HG02840 (cell line): Measurements from ENCODE around the gene ZNF492.
"Not testable (repeated sequence)": the region's sequence is repeated elsewhere in the genome, so short reads cannot be mapped to it uniquely, and the experiment has no call there.

Experiments used
- ATAC-seq: cut with Tn5 transposase; IDR thresholded peaks from one replicate; pipeline ENCODE4 v1.9.1; 2021; ENCODE audit warnings: mild to moderate bottlenecking, moderate library complexity, moderate number of reproducible peaks; ENCODE audit not compliant: unreplicated experiment, low FRiP score

The ZNF492 gene

DNA sequence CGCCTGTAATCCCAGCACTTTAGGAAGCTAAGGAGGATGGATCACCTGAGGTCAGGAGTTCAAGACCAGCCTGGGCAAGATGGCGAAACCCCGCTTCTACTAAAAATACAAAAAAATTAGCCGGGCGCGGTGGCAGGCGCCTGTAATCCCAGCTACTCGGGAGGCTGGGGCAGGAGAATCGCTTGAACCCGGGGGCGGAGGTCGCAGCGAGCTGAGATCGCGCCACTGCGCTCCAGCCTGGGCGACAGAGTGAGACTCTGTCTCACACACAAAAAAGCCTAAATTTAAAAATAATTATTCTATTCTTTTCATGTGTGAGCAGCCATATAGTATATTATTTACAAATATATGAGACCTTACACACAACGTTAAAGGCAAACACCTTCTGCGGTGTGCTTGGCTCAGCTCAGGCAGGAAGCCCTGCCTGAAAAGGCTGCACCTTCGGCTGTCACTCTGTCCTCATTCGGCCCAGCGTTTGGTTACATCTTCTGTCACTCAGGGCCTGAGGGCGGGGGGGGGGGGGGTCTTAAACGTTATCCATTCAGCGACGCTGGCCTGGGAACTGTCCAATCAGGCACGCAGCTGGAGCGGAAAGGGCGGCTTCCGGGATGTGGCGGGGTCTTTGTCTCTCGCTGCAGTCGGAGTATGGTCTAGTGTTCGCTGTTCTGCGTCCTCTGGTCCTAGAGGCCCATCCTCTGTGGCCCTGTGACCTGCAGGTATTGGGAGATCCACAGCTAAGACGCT is at the start of gene ZNF492:
Gene ZNF492 (plus strand): TSS at position 619 of the 744 bp plus-strand sequence. CDS start 19,076 bp downstream, outside the sequence.
- not testable (repeated sequence) for ATAC-seq

DNA sequence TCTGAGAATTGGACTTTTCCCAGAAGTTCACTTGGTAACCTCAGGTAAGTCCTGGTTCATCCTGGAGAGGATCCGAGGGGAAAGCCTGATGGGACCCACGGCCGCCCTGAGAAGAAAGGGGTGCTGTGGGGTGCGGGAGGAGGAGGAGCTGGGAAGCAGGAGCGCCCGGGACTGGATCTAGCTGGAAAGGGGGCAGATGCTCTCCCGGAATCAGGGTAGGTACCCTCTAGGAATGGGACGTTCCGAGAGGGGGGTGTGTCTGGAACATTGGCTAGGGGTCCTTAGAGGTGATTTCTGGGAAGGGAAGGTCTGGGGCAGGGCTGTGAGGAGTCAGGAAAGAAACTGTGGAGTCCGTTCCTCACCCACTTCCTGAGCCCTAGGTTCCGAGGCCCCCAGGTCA is 38.7 kb upstream of the ZNF492 start:
- no peak for ATAC-seq

DNA sequence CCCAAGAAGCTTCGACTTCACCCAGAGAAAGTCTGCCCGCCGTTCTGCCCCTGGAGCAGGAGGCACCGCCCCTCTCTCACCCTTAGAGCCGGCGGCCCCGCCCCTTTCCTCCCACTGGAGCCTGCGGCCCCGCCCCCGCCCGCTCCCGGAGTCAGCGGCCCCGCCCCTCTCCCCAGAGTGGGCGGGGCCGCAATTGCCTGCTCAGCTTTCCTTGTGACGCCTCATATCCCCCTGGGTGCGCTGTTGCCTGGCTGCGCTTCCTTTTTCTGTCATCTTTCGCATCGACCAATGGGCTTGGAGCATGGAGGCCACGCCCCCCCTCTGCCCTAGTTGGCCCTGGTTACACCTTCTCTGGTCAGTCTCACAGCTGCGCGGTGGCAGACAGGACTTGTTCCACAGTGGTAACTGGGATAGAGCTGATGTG is 38.2 kb upstream of the ZNF492 start:
- no peak for ATAC-seq

DNA sequence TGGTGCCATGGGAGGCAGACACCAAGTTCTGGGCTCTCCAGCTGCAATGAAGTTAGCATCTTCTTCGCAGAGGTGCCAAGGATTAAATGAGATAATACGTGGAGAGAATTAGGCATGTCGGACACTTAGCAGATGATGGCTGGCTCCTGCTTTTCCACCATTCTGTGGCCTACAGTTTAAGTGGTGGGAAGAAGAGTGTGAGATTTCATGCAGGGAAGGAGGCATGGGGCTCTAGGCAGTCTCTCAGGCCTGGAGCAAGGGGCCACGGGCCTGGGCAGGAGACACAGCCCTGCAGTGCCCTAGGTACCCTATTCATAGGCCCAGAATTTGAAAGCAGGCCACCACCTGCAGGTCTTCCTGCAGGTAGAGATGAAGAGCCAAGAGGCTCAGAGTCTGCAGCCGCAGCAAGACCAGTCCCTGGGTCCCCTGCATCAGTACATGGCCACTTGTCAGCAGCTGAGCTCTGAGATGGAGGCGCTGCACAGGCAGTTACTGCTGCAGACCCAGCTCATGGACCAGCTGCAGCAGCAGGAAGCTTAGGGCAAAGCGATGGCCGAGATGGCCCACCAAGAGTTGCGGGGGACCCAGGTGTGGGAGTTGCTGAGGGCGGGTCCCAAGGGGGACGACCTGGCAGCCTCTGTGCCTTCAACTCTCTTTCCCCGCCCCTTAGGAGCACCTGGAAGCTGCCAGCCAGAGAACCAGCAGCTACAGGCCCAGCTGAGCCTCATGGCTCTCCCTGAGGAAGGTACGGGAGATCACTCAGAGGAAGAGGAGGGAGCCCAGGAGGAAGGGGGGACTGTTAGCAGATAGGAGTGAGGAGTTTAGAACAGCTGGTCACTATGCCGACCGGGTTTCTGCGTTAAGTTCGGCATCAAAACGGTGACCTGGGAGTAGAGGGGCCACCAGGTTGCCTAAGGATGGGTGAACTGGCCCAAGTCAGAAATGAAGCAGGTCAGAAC is 33.2 kb upstream of the ZNF492 start:
- no peak for ATAC-seq

DNA sequence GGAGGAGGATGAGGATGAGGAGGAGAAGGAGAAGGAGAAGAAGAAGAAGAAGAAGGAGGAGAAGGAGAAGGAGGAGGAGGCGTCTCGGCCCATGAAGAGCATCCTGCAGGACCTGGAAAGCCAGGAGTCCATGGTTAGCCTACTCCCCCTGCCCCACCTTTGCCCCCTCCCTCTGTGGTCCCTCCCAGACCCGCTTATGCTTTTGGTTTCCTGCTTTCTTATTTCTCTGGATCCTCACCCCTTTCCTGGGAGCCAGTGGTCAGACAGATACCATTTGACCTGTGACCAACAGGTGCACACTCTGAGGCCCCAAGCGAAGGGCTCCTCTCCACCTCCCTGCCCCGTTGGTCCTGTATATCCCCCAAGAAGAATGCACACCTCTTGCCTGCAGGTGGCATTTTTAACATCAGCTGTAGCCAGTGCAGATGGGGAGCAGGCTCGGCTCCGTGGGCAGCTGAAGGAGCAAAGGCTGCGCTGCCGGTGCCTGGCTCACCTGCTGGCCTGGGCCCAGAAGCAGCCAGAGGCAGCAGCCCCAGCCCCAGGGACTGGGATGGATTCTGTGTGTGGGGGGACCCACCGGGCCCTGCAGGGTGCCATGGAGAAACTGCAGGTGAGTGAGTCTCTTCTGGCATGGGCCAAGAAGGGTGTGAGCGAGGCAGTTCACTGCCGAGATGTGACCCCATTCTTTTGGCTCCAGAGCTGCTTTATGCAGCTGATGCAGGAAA is 32.1 kb upstream of the ZNF492 start:
- ATAC-seq = no peak

DNA sequence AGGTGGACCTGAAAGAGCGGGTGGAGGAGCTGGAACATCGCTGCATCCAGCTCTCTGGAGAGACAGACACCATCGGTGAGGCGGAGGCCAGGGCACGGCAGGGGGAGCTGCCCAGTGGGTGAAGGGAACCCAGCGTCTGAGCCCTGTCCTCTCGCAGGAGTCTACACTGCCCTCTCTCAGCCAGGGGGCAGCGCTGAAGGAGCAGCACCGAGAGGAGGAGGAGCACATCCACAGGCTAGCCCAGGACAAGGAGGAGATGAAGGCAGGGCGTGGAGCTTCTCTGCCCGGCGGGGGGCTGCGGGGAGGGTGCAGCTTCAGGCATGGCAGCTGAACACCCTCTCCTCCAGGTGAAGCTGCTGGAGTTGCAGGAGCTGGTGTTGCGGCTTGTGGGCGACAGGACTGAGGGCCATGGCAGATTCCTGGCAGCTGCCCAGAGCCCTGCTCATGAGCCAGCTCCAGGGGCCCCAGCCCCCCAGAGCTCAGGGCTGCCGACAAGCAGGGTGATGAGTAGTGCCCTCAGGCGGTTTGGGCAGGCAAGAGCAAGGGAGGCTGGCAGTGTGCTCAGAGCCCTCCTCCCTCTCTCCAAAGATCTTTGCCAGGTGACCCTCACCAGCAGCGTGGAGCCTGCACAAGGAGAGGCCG is 31.4 kb upstream of the ZNF492 start:
- no peak for ATAC-seq

DNA sequence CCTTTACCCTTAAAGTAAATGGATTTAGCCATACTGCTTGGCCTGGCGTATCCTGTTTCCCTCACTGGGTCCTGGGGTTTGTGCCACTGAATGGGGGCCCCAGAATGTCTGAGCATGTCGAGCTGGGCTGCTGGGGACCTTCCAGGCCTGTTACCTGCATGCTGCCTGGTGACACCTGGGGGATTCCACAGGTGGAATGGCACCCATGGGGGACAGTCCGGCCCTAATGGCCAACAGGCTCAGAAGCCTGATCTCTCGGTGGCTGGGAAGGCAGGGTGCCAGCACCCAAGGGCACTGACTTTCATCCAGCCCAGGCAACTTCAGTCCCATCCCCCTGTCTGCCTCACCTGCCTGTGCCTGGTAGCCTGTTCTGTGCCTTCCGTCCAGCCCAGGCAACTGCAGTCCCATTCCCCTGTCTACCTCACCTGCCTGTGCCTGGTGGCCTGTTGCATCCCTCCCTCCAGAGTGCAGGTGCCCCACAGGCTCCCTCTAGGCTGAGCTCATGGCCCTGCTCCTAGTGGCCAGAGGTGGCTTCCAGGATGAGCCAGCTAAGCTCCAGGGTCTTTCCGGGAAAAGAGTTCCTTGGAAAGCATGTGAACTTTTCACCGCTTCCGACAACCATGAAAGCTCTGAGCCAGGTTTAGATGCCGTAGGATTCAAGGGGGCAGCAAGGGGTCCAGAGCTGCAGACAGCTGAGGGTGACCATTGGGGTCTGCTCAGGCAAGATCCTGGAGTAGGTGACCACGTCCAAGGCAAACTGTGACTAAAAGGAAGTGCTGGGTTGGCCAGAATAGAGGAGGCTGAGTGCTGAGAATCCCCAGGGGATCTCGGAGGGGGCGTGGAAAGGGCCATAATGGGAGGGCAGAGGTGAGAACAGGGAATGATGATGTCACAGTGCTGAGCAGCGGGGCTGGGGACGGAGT is 30.3 kb upstream of the ZNF492 start:
- ATAC-seq = no peak

DNA sequence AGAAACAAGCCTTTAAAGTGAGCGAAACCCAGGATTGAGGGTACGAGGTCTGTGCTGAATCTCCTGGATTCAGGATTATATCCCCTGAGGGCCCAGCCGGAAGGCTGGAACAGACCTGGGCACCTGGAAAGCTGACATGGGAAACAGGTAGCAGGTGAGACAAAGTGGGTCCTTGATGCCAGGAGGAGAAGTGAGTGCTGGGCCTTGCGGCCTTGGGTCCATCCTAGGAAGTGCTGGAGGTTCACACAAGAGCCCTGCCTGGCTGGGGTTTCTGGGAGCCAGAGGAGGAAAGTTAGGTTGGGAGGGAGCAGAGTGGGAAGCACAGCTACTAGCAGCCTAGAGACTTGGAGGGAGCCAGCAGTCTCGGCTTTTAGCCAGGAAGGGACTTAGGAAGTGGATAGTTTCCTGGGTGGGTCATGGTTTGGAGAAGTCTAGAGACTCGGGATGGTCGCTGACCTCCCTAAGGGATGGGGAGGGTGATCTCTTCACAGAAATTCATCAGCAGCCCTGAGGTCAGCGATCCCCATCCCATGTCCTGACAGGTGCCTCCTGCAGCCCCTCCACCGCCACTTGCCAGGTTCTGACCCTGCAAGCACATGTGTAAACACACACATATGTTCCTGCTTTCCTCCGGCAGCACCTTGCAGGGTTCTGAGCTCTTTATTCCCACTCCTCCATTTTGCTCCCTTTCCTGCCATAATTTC is 29.4 kb upstream of the ZNF492 start:
- no peak for ATAC-seq

DNA sequence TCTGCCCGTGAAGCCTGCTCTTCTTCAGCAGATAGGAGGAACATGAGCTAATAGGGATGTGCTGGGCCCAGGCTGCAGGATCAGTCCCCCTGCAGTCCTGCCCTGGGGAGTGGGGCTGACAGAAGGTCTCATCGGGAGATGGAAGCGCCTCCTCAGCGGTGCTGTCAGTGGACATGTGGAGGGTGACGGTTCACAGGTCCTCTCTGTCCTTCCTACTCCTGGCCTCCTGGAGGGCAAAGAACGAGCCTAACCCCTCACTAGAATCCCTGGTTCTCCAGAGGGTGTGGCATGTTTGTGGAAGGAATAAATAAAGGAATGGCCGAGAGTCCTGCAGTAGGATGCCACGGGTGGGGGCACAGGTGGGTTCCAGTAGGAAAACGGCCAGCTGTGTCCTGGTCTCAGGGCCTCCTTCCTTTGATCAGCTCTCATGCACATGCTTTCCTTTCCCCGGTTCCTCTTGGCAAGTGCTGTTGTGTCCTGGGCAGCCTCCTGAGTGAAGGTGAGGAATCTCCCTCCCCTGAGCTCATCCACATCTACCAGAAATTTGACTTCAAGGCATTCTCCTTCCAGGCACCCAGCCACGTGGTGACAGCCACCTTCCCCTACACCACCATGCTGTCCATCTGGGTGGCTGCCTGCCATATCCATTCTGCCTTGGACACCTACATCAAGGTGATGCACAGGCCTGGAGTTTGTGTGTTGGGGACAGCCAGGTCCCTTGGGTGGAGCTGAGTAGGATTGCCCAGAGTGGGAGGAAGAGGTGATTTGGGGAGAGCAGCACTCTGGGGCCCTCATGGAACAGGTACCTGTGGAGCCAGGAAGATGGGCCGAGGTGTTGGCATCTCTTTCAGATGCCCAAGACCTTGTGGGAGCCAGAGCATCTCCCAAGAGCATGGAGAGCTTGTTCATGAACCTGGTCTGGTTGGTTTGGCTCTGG is 28.6 kb upstream of the ZNF492 start:
- no peak for ATAC-seq

DNA sequence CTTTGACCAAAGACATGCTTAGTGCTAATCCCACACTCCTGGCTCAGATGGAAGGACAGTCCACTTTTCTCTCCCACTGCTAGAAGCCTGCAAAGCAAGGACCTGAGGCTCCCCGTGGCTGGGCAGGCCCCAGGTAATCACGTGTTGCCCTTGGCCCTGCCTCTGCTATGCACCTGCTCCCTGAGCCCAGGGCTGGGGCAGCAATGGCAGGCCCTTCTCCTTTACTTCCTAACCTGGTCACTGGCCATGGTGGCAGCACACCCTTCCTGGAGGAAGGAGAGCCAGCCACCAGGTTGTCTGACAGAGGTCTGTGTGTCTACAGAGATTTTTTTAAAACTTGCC is 27.9 kb upstream of the ZNF492 start:
- ATAC-seq = no peak

DNA sequence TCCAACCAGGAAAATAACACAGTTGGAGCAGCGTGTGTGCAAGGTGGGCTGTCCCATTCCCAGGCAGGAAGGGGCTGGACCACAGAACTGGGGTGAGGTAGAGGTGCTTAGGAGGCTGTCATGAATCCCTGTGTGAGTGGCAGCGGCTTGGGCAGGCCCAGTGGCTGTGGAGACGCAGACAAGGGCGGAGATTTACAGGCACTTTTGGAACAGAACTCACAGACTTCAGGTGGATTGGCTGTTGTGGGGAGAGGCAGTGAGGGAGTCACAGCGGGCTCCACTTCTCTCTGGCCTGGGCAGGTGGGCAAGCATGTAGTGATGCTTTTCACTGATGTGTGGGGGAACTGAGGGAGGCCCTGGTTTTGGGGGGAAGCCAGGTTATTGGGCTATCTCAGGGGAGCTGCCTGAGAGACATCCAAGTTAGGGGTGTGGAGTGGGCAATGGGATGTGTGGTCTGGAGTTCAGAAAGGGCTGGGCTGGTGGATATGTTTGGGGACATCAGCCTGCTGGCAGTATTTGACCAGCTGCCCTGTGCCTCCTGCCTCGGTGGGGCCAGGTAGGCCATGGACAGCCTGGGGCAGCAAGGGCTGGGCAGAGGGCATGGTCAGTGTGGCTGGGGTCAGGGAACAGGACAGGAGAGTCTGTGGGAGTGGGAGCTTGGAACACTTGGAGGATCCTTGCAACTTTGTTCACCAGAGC is 27.0 kb upstream of the ZNF492 start:
- ATAC-seq = no peak

DNA sequence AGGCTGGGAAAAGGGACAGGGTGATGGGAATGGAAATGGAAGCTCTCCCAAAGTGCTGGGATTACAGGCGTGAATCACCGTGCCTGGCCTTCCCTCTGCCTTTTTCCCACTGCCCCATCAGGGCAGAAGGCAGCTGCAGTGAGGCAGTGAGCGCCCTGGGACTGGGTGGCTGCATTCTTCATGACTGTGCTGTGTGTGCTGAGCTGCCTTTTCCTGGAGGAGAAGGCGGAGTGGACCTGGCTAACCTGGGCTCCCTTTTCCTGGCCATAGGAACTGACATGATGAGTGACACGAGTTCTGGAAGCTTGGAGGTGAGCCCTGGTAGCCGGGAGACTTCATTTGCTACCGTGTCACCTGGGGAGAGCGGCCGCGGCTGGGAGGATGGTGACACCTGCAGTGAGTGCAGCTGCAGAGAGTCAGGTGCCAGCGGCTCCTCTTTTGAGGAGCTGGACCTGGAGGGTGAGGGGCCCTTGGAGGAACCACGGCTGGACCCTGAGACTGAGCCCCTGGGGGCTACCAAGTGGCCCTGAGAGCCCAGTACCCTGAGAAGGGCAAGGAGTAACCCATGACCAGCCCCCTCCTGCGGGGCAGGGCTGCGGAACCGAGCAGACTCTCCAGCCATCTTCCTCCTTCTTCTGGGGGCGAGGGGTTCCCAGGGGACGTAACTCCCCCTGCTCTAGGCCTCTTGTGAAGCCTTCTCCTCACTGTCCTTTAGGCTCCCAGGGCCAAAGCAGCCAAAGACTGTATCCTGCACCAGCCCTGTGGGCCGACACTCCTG is 26.3 kb upstream of the ZNF492 start:
- ATAC-seq = no peak

DNA sequence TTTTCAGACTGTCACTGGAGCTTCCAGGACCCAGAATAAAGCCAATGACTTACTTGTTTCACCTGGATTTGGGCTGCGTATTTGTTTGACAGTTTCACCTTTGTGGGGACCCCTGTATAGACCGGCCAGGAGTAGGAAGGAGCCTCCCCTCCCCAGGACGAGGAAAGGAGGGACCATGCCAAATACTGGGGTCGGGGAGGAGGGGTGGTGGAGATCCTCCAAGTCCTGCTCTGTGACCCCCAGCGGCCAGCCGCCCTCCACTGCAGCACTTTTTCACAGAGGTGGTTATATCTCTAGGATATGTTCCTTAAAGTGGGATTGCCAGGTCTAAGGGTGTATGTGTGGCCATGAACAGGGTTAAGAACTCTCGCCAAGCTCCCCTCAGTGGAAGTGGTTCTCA is 25.7 kb upstream of the ZNF492 start:
- no peak for ATAC-seq

DNA sequence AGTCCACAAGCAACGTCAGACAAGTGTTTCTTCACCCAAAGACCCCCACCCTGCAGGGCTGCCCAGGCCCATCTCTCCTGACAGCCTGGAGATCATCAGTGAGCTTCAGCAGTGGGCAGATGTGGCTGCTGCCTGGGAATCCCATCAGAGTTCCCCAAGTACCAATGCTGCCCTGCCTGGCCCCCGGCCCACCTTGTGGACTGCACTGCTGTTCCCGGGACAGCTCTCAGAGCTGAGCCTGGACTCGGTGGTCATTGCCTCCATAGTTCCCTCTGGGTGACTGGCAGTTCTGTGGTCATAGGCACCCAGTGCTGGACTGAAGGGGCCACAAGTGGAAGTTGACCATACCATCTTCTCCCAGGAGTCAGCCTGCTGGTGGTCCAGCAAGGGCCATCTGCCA is 24.5 kb upstream of the ZNF492 start:
- ATAC-seq = no peak

DNA sequence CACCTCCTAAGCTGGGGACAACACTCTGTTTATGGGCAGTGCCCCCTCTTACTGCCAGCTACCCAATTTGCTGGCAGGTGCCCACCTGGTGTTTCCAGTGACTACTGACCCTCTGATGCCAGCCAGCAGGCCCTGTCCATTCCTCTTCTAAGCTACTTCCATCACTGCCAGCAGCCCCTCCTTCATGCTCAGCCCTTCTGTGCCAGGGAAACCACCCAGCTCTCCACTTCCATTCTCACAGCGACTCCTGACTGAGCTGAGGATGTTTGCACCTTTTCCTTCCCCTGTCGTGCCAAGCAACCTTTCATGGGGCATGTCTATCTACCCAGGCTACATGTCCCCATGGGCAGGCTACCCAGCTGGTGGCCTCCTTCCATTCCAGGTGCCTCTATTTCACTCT is 24.0 kb upstream of the ZNF492 start:
- ATAC-seq = no peak

DNA sequence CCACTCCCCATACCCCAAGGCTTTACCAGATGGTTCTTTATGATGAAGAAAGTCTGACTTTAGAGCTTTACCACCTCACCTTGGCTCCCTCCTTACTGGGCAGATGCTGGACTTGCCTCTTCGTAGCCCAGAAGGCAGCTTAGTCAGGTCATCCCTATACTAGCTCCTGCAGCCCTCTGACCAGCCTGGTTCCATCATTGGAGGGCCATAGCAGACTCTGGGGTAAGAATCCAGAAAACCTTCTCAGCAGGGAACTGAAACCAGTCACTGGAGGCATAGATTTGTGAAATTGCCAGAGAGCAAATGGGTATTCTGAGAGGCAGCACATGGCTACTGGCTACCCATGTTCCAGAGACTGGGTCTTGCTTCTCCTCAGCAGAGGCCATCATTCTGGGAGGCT is 21.8 kb upstream of the ZNF492 start:
- ATAC-seq = no peak
